Measurements from ENCODE around the gene CTDSP1.

- TF ChIP-seq CTCF (IDR thresholded peaks at IDR 0.05) = no peak
- peak; percentile 56 for TF ChIP-seq POLR2A (IDR thresholded peaks at IDR 0.05)
Observed at GRCh38 chr2:218367415-218368149, 32.1 kb upstream of the CTDSP1 start.

Measured in testis (tissue), 2 donors.